Erythroblast (primary cell): ENCODE measurements around the gene MOB1A.

Experiments used
- GATA1 ChIP-seq: IDR thresholded peaks from 2 replicates; pipeline ENCODE4 v1.6.1; 2011; ENCODE audit warnings: low read depth, mild to moderate bottlenecking, control low read depth, low read length, moderate library complexity
- POLR2A ChIP-seq: IDR thresholded peaks from 2 replicates; pipeline ENCODE4 v1.6.1; 2011; ENCODE audit warnings: mild to moderate bottlenecking, low read length

- TF ChIP-seq POLR2A (no peak), GATA1 (no peak)
These were observed 25.7 kb downstream of the MOB1A start for GRCh38 chr2:74152954-74153353.
